Stimulated activated CD8-positive, alpha-beta memory T cell treated with anti-CD3 and anti-CD28 coated beads, Interleukin-4, amount 100 ng/mL, for 1 hour (primary cell): ENCODE data around the gene HSD3B1.
"Not testable (repeated sequence)": the region's sequence is repeated elsewhere in the genome, so short reads cannot be mapped to it uniquely, and the experiment has no call there.

ENCODE experiments used
- DNase-seq, 2 donors: peaks; one replicate each; pipeline ENCODE4 v3.0.0-alpha.2; 2020; ENCODE audit warnings: low read depth in 2 of 2, low spot score in 1 of 2

The HSD3B1 gene

GRCh38 chr1:119490925-119491324, 16.1 kb upstream of the HSD3B1 start:
- DNase-seq = no peak

- no peak for DNase-seq
Observed at GRCh38 chr1:119492763-119493162, 14.2 kb upstream of the HSD3B1 start.

DNA sequence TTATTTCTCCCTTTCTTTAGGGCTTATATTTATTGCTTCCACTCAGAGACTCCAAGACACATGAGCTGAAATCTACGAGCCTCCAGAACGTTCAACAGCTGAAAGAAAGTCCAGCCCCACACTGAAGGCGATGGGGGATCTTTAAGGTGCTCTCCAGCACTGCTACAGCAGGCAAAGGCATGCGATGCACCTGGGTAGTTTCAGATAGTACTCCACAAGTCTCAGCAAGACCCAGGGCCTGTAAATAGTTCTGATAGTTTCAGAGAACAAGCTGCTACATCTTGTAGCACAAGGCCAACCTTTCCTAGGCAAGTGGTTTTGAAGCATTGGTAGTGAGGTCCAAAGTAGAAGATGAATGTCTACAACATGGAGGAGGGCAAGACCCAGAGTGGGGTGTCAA, 2.2 kb upstream of the HSD3B1 start:
- no peak for DNase-seq

DNA sequence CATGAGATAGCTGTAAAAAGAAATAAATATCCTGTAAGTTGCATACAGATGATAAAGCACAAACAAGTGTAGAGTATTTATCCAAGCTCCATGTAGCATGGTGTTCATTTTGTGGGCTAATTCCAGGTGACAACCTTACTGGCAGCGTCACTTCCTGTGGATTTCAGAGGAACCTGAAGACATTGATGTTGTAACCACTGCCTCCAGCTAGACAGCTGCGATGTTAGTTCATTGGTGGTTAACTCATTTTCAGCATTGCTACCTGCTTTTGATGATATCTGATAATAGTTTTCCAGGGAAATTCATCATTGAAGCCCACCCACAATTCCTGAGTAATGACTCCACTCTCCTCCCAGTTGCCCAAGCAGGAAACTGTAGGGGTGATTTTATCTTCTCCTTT, 3.0 kb downstream of the HSD3B1 start:
- DNase-seq = no peak

DNA sequence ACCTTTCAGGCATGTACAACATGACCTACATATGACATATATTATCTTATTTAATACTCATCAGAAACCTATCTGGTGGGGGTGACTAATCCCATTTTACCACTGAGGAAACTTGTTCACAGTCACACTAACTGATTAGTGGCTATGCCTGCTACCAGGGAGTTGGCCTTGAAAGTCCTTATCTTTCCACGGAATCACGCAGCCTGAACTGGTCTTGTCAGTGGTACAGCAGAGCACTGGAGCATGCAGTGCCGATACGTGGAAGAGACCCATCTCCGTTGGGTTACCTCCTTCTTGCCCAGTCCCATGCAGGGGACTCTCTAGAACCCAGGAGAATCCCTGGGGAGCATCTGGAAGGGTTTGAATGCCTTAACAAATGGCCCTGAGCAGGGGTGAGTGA, 8.2 kb downstream of the HSD3B1 start:
- DNase-seq = no peak

DNA sequence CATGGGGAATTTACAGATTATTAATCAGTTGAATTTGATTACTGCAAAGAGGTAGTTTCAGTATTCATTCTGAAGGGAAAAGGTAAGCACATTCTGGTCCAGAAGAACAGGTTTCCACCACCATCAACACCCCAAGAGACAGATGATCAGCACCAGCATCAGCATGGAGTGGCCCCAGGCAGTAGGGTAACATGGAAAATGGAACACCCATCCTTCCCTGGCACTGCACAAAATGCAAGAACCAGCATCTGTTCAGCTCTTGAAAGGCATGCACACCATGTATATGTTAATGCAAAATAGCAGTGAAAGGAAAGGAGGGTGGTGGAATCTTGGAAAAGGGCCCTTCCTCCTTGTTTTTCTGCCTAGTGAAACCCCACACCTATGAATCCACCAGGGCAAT, 9.2 kb downstream of the HSD3B1 start:
- no peak for DNase-seq

DNA sequence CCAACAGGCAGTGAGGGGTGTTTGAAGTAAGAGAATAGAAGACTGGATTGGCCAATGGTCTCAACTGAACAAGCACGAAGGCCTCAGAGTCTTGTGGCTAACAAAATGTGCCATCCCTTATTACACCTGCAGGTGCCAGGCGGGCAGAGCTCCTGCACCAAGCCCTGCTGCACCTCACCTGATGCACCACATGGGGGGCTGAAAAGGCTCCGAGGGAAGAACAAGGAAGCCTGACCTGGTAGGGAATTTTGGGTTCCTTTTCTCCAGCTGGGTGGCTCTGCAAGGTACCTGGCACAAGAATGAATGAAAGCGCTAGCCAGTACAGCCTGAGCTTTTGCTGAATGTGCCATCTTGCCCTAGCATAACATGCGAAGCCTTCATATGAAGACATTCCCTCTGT, 9.7 kb downstream of the HSD3B1 start:
- DNase-seq = no peak

DNA sequence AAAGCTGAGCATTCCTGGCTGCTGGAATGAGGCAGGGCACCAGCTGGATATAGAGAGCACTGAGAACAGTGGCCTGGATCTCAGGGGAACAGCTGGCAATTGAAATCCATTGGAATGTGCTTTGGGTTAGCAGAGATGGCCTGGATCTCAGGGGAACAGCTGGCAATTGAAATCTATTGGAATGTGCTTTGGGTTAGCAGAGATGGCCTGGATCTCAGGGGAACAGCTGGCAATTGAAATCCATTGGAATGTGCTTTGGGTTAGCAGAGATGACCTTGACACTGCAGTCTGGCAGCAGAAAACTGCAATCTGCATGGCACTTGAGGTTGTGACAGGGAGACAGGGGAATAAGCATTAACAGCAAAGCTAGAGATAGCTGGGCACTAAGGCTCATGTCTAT, 10.7 kb downstream of the HSD3B1 start:
- not testable (repeated sequence) for DNase-seq

DNA sequence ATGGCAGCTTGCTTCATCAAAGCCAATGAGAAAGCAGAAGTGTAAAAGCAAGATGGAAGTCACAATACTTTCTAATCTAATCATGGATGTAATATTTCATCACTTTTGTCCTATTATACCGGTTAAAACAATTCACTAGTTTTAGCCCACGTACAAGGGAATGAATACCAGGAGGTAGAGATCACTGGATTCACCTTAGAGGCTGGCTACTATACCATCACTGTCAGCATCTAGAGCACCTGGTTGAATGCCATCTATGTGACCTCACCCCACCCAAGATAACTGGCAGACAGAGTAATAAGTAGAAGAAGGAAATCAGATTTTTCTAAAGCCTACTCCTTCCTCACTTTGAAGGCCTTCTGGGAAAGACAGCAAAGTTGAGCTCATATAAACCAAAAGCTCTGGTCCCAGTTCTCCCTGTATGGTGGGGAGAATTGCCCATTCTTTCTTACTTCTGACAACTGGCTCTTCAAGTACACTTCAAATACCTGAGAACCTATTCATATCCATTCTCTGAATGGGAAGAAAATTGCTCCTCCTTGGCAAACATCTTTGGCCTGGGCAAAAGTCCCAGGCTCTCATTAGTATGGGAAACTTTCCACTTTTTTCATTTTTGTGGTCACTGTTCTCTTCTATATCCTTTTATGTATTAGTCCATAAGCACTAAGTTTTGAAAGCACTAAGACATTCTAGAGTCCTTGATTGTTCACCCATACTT, 24.8 kb downstream of the HSD3B1 start:
- DNase-seq = no peak

GRCh38 chr1:119532324-119532910, 25.4 kb downstream of the HSD3B1 start:
- DNase-seq = no peak

DNA sequence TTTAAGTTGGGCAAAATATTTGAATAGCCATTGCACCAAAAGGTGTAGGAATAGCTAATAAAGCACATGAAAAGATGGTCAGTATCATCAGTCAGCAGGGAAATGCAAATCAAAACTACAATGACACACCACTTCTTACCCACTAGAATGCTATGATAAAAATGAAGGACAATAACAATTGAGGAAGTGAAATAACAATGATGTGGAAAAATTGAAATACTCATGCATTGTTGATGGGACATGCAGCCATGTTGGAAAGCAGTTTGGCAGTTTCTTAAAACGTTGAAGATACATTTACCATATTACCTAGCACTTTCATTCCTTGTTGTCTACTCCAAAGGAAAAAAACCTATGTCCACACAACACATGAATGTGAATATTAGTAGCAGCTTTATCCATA, 28.4 kb downstream of the HSD3B1 start:
- DNase-seq = no peak

GRCh38 chr1:119537966-119538365, 31.0 kb downstream of the HSD3B1 start:
- no peak for DNase-seq

DNA sequence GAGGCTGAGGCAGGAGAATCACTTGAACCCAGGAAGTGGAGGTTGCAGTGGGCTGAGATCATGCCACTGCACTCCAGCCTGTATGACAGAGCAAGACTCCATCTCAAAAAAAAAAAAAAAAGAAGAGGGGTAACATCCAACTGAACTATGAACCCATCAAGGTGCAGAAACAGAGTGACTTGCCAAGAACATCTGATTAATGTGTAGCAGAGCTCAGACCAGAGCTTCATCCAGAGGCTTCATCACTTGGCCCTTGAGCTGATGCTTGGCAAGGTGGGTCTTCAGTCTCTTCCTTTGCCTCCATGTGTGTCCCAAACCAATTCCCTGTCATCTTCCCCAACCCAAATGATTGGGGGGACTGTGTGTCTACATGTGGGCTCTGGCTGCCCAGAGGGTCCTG, 32.6 kb downstream of the HSD3B1 start:
- no peak for DNase-seq

DNA sequence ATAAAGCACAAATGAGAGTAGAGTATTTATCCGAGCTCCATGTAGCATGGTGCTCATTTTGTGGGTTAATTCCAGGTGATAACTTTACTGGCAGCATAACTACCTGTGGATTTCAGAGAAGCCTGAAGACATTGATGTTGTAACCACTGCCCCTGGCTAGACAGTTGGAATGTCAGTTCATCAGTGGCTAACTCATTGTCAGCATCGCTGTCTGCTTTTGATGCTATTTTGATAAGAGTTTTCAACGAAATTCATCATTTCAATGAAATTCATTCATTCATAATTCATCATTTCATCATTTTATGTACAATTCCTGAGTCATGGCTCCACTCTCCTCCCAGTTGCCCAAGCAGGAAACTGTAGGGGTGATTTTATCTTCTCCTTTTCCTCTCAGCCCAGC, 34.4 kb downstream of the HSD3B1 start:
- DNase-seq = no peak

- DNase-seq = no peak
Observed at GRCh38 chr1:119542492-119542946, 35.5 kb downstream of the HSD3B1 start.

DNA sequence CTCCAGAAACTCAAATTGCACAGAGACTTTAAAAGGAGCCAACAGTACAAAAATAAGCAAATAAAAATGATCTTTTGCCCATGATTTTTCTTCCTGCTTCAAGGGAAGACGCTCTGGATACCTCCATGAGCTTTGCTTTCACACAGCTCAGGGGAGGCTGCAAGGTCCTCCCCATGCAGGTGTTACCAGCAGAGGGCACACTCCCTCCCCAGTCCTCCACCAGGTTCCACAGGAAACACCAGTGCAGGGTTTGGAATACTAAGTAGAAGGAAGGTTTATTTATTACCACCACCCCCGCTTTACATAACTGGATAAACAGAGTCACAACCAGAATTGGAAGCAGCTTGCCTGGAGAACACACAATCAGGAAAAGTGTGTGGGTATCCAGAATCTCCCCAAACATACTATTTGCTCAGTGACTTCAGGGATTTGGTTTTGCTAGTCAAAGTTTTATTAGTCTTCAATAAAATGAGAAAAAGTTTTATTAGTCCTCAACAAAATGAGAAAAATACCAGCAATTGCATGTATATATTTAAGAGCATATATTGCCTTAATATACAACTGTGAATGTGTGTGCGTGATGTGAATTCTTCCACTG, 37.3 kb downstream of the HSD3B1 start:
- no peak for DNase-seq

GRCh38 chr1:119546641-119547040, 39.6 kb downstream of the HSD3B1 start:
- DNase-seq = no peak

DNA sequence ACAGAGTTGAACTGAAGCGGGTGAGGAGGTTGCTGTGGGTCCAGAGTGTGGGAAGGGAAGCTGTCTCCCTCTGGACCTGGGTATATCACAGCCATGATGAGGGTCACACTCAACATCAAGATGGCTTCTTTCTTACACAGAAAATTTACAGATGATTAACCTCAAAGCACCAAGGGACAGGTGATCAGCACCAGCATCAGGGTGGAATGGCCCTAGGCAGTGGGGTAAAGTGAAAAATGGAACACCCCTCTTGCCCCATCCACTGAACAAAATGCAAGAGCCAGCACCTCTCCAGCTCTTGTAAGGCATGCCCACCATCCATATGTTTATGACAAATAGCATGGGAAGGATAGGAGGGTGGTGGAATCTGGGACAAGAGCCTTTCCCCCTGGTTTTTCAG, 40.3 kb downstream of the HSD3B1 start:
- DNase-seq = no peak

DNA sequence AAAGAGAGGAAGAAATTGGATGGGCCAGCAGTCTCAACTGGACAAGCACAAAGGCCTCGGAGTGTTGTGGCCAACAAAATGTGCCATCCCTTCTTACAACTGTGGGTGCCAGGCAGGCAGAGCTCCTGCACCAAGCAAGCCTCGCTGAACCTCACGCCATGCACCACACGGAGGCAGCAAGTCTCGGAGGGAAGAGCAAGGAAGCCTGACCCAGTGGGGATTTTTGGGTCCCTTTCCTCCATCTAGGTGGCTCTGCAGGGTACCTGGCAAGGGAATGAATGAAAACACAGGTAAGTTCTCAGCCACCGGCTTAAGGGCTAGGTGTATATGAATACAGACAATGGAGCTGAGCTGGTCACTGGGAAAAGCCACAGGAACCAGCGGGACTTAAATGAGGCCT, 40.8 kb downstream of the HSD3B1 start:
- no peak for DNase-seq

- no peak for DNase-seq
Observed at GRCh38 chr1:119549719-119550132, 42.7 kb downstream of the HSD3B1 start.

DNA sequence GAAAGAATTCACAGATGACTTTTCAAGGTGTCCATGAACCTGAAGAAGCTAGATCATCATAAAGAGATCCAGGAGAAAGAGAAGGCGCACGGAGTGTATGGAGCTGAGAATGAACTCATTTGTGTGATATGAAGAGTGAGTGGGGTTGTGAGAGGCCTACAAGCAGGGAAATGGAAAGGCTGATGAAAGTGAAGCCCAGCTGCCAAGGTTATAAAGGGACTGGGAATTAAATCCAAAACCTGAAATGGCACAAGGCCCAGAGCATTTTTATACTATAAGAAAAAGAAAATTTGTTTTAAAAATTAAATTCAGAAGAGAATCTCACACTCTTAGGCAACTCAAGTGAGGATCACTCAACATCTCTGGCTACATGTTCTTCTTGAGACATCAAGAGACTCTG, 43.4 kb downstream of the HSD3B1 start:
- DNase-seq = no peak

DNA sequence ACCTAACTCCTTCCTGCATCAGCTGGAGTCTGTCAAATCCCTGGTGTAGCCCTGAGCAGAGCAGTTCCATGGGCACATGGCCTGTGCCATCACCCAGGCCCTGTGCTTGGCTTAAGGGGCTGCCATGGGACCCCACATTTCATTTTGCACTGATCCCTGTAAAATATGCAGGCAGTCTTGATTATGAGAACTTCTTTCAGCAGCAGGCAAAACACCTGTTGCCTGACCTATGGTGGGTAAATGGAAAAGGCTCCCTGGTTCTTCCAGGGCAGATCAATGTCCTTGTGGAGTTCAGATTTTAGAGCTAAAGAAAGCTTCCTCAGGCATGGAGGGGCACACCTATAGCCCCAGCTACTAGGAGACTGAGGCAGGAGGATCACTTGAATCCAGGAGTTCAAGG, 44.2 kb downstream of the HSD3B1 start:
- DNase-seq = no peak

GRCh38 chr1:119552656-119553055, 45.6 kb downstream of the HSD3B1 start:
- not testable (repeated sequence) for DNase-seq
